ENCODE data around the gene UVSSA. TPM values are rescaled to one million over a fixed set of nuclear protein-coding genes. Genes with fewer than 3 reads are reported as not detected.

The UVSSA gene
- total and polyA plus RNA-seq, 9 of the 15 experiments (the other 6 are each of a cell fraction or from before 2014, with no cell fraction given) = 0.21 to 14.6 (median 3.3) TPM

DNA sequence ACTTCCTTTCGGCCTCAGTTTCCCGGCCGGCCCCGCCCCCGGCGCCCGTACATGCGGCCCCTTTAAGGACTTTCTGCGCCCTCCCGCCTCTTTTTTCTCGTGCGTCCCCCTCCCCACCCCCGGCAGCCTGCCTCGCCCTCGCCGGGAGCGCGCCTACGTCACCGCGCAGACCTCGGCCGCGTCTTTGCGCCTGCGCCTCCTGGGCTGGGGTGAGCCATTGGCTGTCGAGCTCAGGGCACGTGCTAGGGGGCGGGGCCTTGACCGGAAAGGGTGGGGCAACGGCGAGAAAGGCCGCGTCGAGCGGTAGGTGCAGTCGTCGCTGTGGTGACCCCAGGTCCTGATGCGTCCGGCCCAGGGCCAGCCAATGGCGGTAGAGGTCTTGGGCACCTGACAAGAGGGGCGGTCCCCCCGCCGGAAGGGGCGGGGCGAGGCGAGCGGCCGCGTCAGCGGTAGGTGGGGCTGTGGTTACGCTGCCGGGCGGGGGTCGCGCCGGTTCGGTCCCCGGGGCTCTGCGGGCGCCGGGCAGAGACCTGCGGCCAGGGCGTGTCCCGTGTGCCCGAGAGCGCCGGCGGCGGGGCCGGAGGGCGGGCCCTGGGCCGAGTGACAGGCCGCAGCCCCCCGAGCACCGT is at the start of gene UVSSA (continued):
- TF ChIP-seq, protein P1, sequence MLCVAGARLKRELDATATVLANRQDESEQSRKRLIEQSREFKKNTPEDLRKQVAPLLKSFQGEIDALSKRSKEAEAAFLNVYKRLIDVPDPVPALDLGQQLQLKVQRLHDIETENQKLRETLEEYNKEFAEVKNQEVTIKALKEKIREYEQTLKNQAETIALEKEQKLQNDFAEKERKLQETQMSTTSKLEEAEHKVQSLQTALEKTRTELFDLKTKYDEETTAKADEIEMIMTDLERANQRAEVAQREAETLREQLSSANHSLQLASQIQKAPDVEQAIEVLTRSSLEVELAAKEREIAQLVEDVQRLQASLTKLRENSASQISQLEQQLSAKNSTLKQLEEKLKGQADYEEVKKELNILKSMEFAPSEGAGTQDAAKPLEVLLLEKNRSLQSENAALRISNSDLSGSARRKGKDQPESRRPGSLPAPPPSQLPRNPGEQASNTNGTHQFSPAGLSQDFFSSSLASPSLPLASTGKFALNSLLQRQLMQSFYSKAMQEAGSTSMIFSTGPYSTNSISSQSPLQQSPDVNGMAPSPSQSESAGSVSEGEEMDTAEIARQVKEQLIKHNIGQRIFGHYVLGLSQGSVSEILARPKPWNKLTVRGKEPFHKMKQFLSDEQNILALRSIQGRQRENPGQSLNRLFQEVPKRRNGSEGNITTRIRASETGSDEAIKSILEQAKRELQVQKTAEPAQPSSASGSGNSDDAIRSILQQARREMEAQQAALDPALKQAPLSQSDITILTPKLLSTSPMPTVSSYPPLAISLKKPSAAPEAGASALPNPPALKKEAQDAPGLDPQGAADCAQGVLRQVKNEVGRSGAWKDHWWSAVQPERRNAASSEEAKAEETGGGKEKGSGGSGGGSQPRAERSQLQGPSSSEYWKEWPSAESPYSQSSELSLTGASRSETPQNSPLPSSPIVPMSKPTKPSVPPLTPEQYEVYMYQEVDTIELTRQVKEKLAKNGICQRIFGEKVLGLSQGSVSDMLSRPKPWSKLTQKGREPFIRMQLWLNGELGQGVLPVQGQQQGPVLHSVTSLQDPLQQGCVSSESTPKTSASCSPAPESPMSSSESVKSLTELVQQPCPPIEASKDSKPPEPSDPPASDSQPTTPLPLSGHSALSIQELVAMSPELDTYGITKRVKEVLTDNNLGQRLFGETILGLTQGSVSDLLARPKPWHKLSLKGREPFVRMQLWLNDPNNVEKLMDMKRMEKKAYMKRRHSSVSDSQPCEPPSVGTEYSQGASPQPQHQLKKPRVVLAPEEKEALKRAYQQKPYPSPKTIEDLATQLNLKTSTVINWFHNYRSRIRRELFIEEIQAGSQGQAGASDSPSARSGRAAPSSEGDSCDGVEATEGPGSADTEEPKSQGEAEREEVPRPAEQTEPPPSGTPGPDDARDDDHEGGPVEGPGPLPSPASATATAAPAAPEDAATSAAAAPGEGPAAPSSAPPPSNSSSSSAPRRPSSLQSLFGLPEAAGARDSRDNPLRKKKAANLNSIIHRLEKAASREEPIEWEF (CRISPR knock-in tag; IDR thresholded peaks at IDR 0.05) = no peak
- TF ChIP-seq ZNF780A (CRISPR knock-in tag; IDR thresholded peaks at IDR 0.05) = no peak
- no peak for TF ChIP-seq BCL6 (CRISPR knock-in tag; IDR thresholded peaks at IDR 0.05)
- TF ChIP-seq BRCA1 (IDR thresholded peaks at IDR 0.05) = no peak
- TF ChIP-seq BRCA1 (CRISPR knock-in tag; IDR thresholded peaks at IDR 0.05) = no peak
- no peak for TF ChIP-seq ZNF696 (CRISPR knock-in tag; conservative IDR thresholded peaks at IDR 0.05)
- no peak for TF ChIP-seq ZNF23 (CRISPR knock-in tag; IDR thresholded peaks at IDR 0.05)
- TF ChIP-seq, protein P2, sequence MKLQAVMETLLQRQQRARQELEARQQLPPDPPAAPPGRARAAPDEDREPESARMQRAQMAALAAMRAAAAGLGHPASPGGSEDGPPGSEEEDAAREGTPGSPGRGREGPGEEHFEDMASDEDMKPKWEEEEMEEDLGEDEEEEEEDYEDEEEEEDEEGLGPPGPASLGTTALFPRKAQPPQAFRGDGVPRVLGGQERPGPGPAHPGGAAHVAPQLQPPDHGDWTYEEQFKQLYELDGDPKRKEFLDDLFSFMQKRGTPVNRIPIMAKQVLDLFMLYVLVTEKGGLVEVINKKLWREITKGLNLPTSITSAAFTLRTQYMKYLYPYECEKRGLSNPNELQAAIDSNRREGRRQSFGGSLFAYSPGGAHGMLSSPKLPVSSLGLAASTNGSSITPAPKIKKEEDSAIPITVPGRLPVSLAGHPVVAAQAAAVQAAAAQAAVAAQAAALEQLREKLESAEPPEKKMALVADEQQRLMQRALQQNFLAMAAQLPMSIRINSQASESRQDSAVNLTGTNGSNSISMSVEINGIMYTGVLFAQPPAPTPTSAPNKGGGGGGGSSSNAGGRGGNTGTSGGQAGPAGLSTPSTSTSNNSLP (IDR thresholded peaks at IDR 0.05; ENCODE audit: borderline replicate concordance, low read depth, low read length) = no peak
- TF ChIP-seq FOXM1 (IDR thresholded peaks at IDR 0.05; ENCODE audit: low read depth) = peak; percentile 69
- no peak for TF ChIP-seq FOXM1 (CRISPR knock-in tag; IDR thresholded peaks at IDR 0.05; ENCODE audit: low read depth)
- TF ChIP-seq ZNF224 (CRISPR knock-in tag; IDR thresholded peaks at IDR 0.05) = no peak
- TF ChIP-seq, protein P3, sequence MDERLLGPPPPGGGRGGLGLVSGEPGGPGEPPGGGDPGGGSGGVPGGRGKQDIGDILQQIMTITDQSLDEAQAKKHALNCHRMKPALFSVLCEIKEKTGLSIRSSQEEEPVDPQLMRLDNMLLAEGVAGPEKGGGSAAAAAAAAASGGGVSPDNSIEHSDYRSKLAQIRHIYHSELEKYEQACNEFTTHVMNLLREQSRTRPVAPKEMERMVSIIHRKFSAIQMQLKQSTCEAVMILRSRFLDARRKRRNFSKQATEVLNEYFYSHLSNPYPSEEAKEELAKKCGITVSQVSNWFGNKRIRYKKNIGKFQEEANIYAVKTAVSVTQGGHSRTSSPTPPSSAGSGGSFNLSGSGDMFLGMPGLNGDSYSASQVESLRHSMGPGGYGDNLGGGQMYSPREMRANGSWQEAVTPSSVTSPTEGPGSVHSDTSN (CRISPR knock-in tag; IDR thresholded peaks at IDR 0.05; ENCODE audit: low read depth) = no peak
- TF ChIP-seq, protein P3 (tag; conservative IDR thresholded peaks at IDR 0.05; ENCODE audit: low read depth) = no peak
- TF ChIP-seq ETS2 (tag; IDR thresholded peaks at IDR 0.05; ENCODE audit: borderline replicate concordance, poor library complexity, severe bottlenecking) = peak; percentile 41
- TF ChIP-seq, protein P4, sequence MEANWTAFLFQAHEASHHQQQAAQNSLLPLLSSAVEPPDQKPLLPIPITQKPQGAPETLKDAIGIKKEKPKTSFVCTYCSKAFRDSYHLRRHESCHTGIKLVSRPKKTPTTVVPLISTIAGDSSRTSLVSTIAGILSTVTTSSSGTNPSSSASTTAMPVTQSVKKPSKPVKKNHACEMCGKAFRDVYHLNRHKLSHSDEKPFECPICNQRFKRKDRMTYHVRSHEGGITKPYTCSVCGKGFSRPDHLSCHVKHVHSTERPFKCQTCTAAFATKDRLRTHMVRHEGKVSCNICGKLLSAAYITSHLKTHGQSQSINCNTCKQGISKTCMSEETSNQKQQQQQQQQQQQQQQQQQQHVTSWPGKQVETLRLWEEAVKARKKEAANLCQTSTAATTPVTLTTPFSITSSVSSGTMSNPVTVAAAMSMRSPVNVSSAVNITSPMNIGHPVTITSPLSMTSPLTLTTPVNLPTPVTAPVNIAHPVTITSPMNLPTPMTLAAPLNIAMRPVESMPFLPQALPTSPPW (CRISPR knock-in tag; IDR thresholded peaks at IDR 0.05) = peak; percentile 96
- TF ChIP-seq CC2D1A (IDR thresholded peaks at IDR 0.05) = no peak
- TF ChIP-seq PHF8 (IDR thresholded peaks at IDR 0.05; ENCODE audit: borderline replicate concordance, low read length) = no peak
- TF ChIP-seq POLR2B (IDR thresholded peaks at IDR 0.05; ENCODE audit: low read depth, partially characterized antibody) = no peak

Measured in K562 (cell line).